HFFc6 (cell line): ENCODE measurements around the gene CCNT2. TPM values are rescaled to one million over a fixed set of nuclear protein-coding genes. Genes with fewer than 3 reads are reported as not detected.

Experiments used
- DNase-seq: peaks from one replicate; pipeline ENCODE4 v3.0.0-alpha.2; 2018
- H3K27ac Mint-ChIP-seq: 2 replicates; pipeline ENCODE4 v1.8.0; 2020; ENCODE audit warnings: mild to moderate bottlenecking, mixed read lengths
- H3K27me3 Mint-ChIP-seq: 2 replicates; pipeline ENCODE4 v1.8.0; 2021; ENCODE audit warnings: mild to moderate bottlenecking, moderate library complexity, mixed read lengths; ENCODE audit not compliant: insufficient read depth
- H3K36me3 Mint-ChIP-seq: 2 replicates; pipeline ENCODE4 v1.8.0; 2021; ENCODE audit warnings: low read depth, mixed read lengths
- H3K4me1 Mint-ChIP-seq: 2 replicates; pipeline ENCODE4 v1.8.0; 2020; ENCODE audit warnings: low read depth, mixed read lengths
- H3K4me3 Mint-ChIP-seq: 2 replicates; pipeline ENCODE4 v1.8.0; 2020; ENCODE audit warnings: mild to moderate bottlenecking, moderate library complexity, mixed read lengths
- H3K9me3 Mint-ChIP-seq: 2 replicates; pipeline ENCODE4 v1.8.0; 2020; ENCODE audit warnings: mild to moderate bottlenecking, mixed read lengths
- CTCF ChIP-seq: fragments of 200-600 bp; sonication (generic); IDR thresholded peaks from 2 replicates; pipeline ENCODE4 v1.5.0; 2021; ENCODE audit warnings: antibody characterized with exemption, mild to moderate bottlenecking
- total RNA-seq, 6 experiments: library from RNA; stranded (reverse); fragmentation: NEBNext Ultra II Directional; extraction: Animal tissue kit (Norgen Biotek cat#: 25700); gene quantifications; 2 replicates in 1 of 6; 3 replicates in 5 of 6; pipeline ENCODE4 v1.2.3, GENCODE V29; 2021

Gene CCNT2
- total RNA-seq, 6 experiments from 2014 or later = 16.9 to 22.4 (median 19.6) TPM

- Mint-ChIP-seq H3K9me3 (peaks cover 5% of the 10 kb centered on the region; the same call in 1 of the 2 replicates), H3K36me3 (no peaks in the 10 kb centered on the region), H3K4me1 (no peaks in the 10 kb centered on the region), H3K27ac (no peak overlapping the region), H3K4me3 (no peak overlapping the region), H3K27me3 (peaks cover 14% of the 10 kb centered on the region)
- no peak for TF ChIP-seq CTCF
- no peak for DNase-seq
These were observed 60.6 kb downstream of the CCNT2 start for GRCh38 chr2:134979221-134979620.

- Mint-ChIP-seq H3K36me3 (no peaks in the 10 kb centered on the region), H3K9me3 (no peaks in the 10 kb centered on the region), H3K27me3 (peaks cover 14% of the 10 kb centered on the region), H3K4me1 (no peaks in the 10 kb centered on the region), H3K27ac (no peak overlapping the region), H3K4me3 (no peak overlapping the region)
- no peak for DNase-seq
- TF ChIP-seq CTCF = no peak
These were observed 62.0 kb downstream of the CCNT2 start for GRCh38 chr2:134980639-134981038.

- Mint-ChIP-seq H3K27me3 (peaks cover 22% of the 10 kb centered on the region), H3K36me3 (no peaks in the 10 kb centered on the region), H3K4me1 (no peaks in the 10 kb centered on the region), H3K27ac (no peak overlapping the region), H3K9me3 (no peaks in the 10 kb centered on the region), H3K4me3 (no peak overlapping the region)
- TF ChIP-seq CTCF = no peak
- DNase-seq = no peak
These were observed 64.0 kb downstream of the CCNT2 start for GRCh38 chr2:134982603-134983002.

- peaks cover 20% of the 10 kb centered on the region for H3K27me3 Mint-ChIP-seq
- no peak overlapping the region for H3K4me3 Mint-ChIP-seq
- no peak for DNase-seq
- H3K36me3 Mint-ChIP-seq = no peaks in the 10 kb centered on the region
- no peaks in the 10 kb centered on the region for H3K9me3 Mint-ChIP-seq
- no peaks in the 10 kb centered on the region for H3K4me1 Mint-ChIP-seq
- TF ChIP-seq CTCF = no peak
- H3K27ac Mint-ChIP-seq = no peak overlapping the region
These were observed 66.4 kb downstream of the CCNT2 start for GRCh38 chr2:134985061-134985460.

GRCh38 chr2:134988994-134989605 lies 70.5 kb downstream of the CCNT2 start:
- H3K36me3 Mint-ChIP-seq = no peaks in the 10 kb centered on the region
- peak; percentile 74 for TF ChIP-seq CTCF
- peak; percentile 43 for DNase-seq
- H3K4me3 Mint-ChIP-seq = no peak overlapping the region
- no peaks in the 10 kb centered on the region for H3K9me3 Mint-ChIP-seq
- H3K4me1 Mint-ChIP-seq = no peaks in the 10 kb centered on the region
- no peak overlapping the region for H3K27ac Mint-ChIP-seq
- H3K27me3 Mint-ChIP-seq = peaks cover 20% of the 10 kb centered on the region
